ENCODE data around the gene SYT7.

SYT7 gene

DNA sequence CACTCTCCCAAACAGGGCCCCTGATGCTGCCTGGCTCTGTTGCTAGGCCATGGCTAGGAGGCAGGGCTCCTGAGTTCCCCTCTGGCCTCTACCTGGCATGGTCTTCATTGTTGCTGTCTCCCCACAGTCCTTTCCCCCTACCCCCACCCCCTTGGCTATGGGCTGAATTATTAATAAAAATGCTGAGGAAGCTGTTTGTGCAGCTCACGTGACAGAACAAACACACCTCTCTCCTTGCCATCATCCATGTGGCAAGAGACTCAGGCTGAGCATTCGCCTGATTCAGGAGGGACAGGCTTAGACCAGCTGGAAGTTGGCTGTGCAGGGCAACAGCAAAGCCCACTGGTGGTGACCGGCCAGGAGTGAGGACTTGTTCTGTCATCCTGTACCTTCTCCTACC, 4.2 kb upstream of the SYT7 start:
- DNase-seq (ENCODE audit: low spot score) = no peak

DNA sequence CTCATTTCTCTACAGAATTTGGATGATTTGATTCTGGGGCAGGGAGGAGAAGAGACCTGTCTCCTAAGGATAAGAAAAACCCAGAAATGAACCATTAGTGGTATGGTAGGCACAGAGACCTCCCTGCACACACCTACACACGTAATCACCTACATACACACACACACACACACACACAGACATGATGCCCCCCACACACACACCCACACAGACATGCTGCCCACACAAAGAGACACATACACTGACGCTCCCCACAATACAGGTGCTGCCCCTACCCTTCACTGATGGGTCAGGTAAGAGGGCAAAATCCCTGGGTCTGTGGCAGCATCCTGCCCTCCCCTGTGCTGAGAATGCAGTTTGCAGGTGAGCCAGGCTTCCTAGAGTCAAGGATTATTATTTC, 1.1 kb upstream of the SYT7 start:
- DNase-seq (ENCODE audit: low spot score) = no peak

DNA sequence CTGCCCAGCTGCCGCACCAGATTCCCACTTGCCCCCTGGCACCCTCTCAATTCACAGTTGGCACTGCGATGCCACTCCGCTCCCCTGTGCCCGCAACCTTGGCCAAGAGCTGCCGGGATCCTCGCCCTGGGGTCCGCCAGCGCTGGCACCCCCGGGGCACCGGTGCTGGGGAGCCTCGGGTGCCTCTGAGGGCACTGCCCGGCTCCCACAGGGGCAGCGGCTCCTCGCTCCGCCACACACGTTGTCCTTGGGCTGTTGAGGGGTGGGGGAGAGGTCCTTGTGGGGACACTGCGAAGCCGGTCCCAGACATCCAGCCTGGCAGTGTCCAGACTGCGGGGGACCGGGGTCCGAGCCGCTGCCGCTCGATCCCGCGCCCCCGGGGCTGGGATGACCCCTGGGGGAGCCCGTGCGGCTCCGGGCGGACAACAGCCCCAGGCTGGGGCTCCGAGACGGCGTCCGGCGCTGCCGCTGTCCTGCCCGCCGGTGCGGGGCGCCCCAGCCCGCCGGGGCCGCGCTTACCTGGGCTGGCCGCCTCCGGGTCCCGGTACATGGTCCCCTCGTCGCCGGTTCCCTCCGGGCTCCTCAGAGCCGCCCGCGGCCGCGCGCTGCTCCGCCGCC, 496 bp downstream of the SYT7 start:
- DNase-seq (ENCODE audit: low spot score) = no peak

DNA sequence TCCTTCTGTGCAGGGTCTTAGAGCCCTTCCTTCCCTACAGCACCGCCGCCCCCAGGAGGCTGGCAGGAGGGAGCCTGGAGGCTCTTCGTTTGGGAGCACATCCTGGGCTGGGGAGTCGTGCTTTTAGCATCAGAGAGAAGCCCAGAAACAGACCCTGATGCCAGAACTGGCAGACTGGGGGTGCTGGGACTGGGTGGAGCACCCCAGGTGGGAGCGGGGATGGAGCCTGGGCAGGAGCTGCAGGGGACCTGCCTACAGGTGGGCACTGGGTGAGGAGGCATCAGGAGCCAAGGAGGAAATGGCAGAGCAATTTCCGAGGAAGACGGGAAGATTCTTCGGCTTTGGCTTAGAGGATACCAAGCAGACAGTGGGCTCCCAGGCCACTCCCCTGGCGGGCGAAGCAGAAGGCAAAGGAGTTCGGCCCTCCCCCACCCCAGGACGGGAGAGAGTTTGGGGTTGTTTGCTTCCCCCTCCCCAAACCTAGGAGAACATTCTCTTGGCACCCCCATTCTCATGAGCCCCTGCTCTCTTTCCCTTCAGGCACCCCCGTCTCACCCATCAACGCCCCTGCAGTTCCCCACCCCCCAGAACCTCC, 1.1 kb downstream of the SYT7 start:
- DNase-seq (ENCODE audit: low spot score) = no peak

DNA sequence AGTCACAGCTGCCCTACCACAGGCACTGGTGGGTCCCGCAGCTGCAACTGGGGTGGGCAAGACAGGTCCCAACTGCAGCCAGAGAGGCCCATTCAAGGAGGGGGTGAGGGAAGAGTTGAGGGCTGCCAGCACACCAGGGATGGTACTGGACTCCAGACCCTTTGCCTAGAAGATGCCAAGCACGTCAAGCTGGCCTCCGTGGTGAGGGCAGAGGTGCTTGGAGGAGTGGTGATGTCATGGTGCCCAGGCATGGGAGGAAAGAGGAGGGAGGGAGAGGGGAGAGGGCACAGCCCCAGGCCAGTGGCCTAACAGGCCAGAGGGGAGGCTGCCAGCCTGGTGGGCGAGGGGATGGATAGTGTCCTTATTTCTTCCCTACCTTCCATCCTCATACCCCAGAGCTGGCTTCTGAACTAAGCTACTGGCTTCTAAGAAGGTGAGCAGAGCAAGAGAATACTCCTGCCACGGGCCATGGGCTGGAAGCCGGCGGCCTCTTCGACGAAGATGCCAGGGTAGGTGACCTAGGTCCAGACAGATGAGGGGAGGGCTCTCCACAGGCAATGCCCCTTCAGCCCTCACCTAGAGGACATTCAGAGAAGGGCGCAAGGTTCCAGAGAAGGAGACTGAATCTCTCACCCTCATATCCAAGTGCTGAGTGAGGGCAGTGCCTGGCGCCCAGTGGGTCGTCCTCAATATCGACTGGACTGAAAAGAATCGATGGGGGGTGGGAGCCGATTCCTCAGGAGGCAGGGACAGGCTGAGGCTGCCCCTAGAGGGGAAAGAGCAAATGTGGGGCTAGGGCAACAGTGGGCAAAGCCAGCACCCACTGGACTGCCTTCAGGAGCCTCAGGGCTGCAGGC, 1.8 kb downstream of the SYT7 start:
- DNase-seq (ENCODE audit: low spot score) = no peak

DNA sequence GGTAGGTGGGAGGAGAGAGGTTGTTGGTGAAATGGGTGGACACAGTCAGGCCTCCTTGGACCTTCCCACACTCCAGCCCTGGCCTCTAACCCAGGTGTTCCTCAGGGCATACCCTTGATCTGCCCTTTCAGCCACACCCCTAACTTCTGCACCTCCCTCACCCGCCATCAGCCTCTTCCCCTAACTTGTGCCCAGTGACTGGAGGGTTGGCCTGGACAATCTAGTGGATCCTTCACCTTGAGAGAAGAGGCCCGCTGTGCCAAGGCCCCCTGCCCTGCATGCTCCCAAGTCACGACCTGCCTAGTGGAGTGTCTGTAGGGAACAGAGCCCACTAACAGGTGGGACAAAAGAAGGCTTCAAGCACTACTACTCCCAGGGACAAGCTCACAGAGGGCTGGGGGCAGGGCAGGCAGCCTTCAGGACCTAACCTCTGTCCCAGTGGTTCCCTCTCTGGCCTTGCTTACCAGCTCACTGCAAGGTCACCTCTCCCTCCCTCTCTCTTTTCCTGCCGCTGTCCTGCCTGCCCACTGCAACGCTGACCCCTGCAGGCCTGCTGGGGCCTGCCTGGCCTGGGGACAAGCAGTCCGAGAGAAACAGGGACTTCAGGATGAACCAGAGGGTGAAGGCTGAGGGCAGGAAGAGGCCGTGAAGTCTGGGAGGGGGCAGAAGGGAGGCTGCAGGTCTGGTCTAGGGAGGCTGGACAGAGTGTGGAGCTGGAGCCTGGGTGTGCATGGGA, 3.3 kb downstream of the SYT7 start:
- DNase-seq (ENCODE audit: low spot score) = peak; percentile 80

DNA sequence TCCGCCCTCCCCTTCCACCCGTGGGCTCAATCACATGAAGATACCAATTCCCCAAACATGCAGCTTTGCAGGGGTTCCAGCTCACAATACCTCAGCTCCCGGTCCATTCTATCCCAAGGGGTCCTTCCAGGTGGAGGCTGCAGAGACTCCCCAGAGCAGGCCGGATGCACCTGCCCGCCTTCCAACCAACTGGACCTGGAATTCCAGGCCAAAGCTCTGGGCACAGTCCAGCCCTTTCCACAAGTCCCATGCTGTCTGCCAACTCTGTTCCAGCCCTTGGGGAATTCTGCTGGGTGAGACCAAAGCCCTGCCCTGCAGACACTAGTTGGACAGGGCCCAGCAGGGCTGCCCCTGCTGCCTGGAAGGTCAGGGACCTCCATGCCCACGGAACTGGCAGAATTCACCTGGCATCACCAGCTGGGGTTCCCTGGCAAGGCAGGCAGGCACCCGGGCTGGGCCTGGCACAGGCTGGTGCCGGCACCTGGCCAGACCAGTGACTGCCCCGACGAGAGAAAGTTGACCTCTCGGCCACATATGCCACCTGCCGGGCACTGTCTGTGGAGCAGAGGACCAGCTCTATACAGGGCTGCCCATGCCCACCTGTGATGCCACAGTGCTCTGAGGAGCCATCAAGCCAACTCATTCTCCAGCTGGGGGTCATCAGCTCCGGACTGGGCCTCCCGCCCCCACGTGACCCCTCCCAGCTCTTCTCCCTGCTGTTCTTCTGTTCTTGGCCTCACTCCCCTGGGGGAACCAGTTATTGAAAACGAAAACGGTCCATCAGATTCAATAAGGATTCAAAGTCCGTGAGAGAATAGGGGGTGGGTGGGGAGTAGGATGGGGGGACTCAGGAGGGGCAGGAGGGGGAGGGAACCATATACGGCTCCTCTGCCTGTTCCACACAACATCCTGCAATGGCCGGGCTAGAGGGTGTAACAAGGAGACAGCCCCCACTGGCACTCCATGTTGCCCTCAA, 4.7 kb downstream of the SYT7 start:
- DNase-seq (ENCODE audit: low spot score) = no peak

DNA sequence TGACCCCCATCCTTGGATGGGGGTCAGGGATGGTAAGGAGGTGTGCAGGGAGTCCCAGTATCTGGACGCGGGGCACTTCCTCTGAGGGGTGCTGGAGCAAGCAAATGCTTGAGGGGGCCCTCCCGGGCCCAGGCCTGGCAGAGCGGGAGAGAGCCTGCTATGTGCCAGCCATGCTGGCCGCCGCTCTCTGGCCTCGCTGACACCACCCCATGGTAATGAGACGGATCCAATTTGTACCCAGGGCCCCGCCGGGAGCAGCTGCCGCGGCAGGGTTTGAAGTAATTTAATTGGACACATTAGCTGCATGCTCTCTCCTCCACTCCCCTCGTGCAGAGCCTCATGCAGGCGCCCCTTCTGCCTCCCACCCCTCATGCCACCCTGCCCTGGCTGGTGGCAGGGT, 6.3 kb downstream of the SYT7 start:
- no peak for DNase-seq (ENCODE audit: low spot score)

DNA sequence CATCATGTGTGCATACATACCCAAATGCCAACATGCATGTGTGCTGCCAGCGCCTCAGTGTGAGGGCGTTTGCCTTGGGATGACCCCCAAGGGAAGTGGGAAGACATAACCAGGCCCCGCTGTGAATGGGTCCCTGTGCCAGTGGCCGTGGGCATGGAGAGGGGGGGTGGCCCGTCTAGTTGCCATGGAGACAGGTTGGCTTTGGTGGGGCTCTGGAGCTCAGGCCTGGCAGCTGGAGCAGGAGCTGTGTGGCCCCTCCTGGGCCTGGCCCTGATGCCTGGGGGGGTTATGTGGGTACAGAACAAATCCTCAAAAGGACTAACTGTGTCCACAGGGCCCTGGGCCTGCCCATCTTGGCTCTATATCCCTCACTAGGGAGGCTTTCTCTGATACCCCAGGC, 8.0 kb downstream of the SYT7 start:
- DNase-seq (ENCODE audit: low spot score) = no peak

DNA sequence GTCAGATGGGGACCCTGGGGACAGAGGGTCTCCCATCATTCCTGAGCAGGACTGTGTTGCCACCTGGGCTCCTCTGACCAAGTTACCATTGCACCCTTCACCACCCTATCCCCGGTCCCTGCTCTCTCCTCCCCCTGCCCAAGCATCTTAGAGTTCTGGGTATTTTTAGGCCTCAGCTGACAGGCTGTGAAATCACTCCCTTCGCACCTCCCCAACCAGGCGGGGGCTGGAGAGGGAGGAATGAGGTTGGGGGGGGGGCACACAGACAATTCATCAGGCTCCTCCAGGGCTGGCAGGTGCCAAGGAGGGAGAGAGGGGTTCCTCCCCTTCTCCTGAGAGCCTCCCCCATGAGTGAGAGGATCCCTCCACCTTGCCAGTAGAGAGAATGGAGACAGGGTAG, 9.0 kb downstream of the SYT7 start:
- no peak for DNase-seq (ENCODE audit: low spot score)

DNA sequence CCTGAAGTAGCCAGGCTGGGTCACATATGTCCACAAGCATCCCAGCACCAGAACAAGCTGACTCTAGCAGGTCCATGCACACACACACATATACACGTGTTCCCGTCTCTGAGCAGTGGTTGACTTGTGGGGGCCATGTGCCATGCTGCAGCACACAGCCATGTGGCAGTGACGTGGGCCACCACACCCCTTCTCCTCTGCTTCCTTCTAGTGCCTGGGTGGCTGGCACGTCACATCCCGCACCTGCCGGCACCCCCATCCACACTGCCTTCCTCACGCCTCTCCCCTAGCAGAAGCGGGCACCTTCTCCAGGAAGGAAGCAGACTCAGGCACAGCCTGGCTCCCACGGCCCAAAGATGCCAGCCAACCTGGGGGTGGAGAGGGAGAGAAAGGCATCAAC, 9.5 kb downstream of the SYT7 start:
- no peak for DNase-seq (ENCODE audit: low spot score)

DNA sequence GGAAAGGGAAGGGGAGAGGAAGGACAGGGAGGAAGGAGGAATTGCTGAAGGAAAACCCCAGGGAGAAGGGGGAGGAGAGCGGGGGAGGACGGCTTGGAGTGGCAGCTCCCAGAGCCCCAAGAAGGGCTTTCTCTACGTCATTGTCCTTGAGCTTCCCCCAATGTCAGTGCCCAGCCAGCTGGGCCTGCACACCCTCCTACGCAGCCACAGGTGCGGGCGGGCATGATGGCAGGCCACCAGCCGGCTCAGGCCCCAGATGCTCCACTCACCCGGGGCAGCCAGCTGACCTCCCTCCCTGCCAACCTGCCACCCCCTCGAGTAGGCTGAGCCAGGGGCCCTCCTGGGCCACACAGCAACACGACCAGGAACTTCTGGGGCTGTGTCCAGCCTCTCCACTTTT, 11.2 kb downstream of the SYT7 start:
- DNase-seq (ENCODE audit: low spot score) = no peak

DNA sequence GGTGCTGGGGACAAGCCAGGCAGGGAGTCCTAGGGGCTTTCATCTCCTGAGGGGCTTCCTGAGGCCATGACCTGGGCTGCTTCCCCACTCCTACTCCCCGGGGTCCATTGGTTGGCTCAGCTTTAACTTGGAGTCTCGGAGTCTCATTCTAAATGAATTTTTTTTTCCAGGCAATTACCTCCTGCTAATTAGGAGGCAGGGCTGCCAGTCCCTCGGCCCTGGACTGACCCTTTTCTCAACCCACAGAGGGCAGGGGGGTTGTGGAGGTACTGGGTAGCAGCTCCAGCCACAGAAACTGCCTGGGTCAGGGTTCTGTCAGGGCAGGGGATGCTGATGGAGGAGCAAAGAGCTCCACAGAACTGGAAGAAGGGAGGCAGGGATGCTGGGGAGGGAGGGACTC, 11.9 kb downstream of the SYT7 start:
- no peak for DNase-seq (ENCODE audit: low spot score)

DNA sequence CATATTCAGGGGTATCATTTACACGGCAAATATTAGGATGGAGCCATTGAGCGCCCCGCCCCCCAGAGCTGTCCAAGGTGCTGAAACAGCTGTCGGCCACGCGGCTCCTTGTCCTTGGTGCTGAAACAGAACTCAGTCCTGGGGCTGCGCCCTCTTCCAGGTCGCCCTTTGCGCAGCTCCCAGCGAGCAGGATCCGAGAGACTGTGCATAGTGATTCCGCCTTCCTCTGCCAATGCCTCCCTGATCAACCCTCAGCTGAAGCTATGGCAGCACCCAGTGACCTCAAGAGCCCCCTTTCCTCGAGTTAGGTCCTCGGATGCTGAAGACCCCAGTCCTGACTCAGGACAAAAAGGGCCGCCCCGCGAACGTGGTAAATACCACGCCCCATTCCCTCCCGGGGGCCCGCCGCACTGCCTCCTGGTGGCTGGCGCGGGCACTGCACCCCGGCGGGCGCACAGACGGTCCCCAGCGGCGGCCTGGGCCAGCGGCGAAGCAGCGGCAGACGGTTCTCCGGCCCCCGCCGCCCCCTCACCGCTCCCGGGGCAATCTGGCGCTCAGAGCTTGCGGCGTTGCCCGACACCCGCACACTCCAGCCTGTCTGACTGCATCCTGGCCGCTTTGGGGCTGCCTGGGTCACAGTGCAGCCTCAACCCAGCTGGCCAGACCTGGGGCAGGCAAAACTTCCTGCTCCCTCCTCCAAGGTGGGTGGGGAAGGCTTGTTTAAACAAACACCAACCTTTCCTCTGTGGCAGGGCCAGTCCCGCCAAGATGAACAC, 13.4 kb downstream of the SYT7 start:
- DNase-seq (ENCODE audit: low spot score) = peak; percentile 95

DNA sequence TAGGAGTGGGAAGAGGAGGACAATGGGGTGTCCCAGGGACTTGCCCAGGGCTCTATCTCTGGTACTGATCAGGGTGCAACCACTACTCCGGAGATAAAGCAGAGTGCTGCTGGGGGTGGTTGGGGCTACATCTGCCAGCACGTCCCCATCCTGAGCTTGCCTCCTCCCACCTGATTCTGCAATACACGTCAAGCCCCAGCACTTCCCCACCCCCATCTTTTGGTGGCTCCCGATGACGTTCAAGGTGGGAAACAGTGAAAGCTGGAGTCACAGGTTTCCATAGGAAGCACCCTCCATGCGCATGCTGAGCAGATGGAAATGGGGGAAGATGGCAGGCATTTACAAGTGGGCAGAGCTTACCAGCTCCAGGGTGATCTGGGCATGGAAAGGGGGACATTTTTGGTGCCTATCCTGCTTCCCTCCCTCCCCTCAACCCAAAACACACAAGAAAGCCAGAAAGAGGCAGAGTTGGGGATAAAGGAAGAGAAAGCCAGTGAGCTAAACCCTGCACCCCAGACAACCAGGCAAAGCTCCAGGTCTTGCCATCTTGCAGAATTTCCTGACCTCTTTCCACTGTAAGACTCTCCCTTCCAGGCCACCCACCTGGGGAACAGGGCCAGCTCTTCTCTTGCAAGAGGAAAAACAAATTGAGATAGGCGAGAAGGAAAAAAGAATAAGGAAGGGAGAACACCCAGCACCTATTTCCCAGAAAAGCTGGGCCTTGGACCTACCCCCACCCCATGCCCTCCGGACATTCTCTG, 15.8 kb downstream of the SYT7 start:
- no peak for DNase-seq (ENCODE audit: low spot score)

DNA sequence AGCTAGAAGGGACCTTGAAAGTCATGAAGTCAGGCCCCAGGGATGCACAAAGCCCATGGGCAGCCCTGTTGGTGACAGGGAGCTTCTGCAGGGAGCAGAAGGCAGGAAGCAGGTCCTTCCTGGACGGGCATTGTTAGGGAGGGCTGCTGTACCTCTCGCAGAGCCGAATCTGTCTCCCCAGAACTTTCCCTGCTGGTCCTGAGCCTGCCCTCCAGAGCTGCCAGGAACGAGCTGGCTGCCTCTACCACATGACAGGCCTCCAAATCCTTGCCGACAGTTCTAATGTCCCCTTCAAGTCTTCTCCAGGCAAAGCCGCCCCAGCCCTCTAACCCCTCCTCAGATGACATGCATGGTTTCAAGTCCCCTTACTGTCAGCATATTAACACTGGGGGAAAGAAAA, 20.1 kb downstream of the SYT7 start:
- DNase-seq (ENCODE audit: low spot score) = no peak

DNA sequence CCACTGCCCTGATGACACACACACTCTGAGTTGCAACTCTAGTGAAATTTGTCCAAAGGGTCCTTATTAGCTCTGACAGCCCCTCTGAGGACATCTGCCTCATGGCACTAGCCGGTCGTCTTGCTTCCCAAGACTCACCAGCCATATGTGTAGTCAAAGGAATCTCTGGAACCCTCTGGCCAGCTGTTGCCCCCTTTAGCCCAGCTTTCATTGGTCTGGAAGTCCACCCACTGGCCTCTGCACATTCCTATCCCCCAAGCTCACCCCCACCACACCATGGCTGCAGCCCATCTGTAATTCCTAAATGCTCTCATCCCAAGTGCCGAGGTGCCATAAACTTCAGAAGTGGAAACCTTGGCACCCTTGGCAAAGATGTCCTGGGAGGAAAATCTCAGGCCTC, 24.3 kb downstream of the SYT7 start:
- no peak for DNase-seq (ENCODE audit: low spot score)

DNA sequence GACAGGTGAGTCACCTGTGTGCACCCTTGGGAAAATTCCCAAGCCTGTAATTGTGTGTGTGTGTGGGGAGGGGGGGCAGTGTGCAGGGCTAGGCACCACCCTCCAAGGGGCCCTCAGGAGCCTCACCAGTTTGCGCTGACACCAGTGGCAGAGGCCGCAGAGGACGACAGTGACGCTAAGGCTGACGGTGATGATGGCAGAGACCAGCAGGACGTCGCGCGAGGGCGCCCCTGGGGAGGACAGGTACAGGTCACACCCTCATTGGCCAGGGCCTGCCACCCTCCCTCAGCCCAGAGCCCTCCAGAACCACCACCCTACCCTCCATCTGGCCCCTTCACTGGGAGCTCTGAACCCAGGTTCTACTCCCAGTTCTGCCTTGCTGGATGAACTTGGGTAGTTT, 24.9 kb downstream of the SYT7 start:
- no peak for DNase-seq (ENCODE audit: low spot score)

DNA sequence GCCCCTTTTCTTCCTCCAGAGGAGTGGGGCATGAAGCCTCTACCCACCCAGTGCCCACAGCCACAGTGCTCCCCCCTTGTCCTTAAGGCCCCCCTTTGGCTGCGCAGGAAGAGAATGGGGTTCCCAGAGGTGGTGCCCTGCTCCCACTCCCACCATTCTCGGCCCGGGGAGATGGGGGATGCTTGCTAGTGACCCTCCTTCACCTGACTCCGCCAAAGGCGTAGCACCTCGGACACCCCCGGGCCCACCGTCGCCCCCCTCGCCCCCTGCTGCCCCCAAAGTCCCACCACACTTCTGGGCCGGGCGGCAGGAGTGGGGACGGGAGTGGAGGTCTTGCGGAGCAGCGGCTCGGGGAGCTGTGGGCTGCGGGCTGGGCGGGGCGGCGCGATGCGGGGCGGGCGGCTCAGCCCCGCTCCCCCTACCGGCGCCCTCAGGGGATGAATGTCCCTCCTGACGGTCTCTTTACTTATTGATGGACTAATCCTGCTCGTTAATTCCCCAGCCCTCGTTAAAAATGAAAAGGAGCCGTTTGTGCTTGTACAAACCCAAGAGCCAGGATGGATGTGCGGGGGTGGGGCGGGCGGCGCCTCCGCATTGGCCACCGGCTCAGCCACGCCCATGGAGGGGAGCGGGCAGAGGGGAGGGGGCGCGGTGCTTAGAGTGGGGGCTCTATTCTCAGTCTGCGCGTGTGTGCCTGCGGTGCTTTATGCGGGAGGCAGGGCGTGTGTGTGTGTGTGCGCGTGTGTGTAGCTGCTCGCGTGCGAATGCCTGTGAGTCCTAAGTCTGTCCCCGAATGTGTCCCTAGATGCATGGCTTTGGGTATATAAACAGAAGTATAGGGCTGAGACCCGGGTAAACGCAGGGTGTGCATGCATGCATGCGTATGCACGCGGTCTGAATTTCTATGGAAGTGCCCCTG, 25.6 kb downstream of the SYT7 start:
- peak; percentile 75 for DNase-seq (ENCODE audit: low spot score)
